Liver (tissue), 3 donors: ENCODE data around the gene LHFPL3.

ENCODE experiments used
- CTCF ChIP-seq: fragments of 150-350 bp; IDR thresholded peaks from 2 replicates; pipeline ENCODE4 v1.5.1; 2017; ENCODE audit warnings: improper control_type of control experiment, low read depth, low read length; ENCODE audit not compliant: missing input control
- TAF1 ChIP-seq: conservative IDR thresholded peaks from 2 replicates; pipeline ENCODE4 v1.6.1; 2016; ENCODE audit warnings: antibody characterized with exemption, mild to moderate bottlenecking
- TF ChIP-seq, protein P1 (sequence below): IDR thresholded peaks from 2 replicates; pipeline ENCODE4 v1.6.1; 2016; ENCODE audit warnings: antibody characterized with exemption, mild to moderate bottlenecking
- donor health status: healthy.
- donor health status: healthy.

GRCh38 chr7:104528142-104528541 is 199.7 kb downstream of the LHFPL3 start:
- TF ChIP-seq, protein P1, sequence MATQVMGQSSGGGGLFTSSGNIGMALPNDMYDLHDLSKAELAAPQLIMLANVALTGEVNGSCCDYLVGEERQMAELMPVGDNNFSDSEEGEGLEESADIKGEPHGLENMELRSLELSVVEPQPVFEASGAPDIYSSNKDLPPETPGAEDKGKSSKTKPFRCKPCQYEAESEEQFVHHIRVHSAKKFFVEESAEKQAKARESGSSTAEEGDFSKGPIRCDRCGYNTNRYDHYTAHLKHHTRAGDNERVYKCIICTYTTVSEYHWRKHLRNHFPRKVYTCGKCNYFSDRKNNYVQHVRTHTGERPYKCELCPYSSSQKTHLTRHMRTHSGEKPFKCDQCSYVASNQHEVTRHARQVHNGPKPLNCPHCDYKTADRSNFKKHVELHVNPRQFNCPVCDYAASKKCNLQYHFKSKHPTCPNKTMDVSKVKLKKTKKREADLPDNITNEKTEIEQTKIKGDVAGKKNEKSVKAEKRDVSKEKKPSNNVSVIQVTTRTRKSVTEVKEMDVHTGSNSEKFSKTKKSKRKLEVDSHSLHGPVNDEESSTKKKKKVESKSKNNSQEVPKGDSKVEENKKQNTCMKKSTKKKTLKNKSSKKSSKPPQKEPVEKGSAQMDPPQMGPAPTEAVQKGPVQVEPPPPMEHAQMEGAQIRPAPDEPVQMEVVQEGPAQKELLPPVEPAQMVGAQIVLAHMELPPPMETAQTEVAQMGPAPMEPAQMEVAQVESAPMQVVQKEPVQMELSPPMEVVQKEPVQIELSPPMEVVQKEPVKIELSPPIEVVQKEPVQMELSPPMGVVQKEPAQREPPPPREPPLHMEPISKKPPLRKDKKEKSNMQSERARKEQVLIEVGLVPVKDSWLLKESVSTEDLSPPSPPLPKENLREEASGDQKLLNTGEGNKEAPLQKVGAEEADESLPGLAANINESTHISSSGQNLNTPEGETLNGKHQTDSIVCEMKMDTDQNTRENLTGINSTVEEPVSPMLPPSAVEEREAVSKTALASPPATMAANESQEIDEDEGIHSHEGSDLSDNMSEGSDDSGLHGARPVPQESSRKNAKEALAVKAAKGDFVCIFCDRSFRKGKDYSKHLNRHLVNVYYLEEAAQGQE, result no peak
- TF ChIP-seq CTCF (no peak), TAF1 (no peak)
